ENCODE results near the gene UBE2M. TPM values are rescaled to one million over a fixed set of nuclear protein-coding genes. Genes with fewer than 3 reads are reported as not detected.

Gene UBE2M
- total RNA-seq, 1 donor from 2014 or later = 118 TPM

- H3K9me3 Mint-ChIP-seq (ENCODE audit: unreplicated experiment) = peaks cover 22% of the 10 kb centered on the region
These were observed 13.8 kb upstream of the UBE2M start for GRCh38 chr19:58572026-58572817.

DNA sequence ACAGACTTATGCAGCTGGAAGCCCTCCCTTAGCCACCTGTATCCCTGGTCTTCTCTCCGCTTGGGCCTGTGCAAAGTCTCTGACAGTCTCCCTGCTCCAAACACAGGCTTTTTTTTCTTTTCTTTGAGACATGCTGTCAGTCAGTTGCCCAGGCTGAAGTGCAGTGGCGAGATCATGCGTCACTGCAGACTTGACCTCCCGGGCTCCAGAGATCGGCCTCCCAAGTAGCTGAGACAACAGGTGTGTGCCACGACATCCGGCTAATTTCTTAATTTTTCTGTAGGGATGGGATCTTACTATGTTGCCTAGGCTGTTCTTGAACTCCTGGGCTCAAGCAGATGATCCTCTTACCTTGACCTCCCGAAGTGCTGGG, 13.2 kb upstream of the UBE2M start:
- no peaks in the 10 kb centered on the region for H3K36me3 Mint-ChIP-seq (ENCODE audit: unreplicated experiment)
- H3K9me3 Mint-ChIP-seq (ENCODE audit: unreplicated experiment) = peaks cover 22% of the 10 kb centered on the region
- H3K27ac Mint-ChIP-seq (ENCODE audit: unreplicated experiment) = peak overlapping the region; percentile 25
- H3K4me3 Mint-ChIP-seq (ENCODE audit: unreplicated experiment) = peak overlapping the region; percentile 98
- TF ChIP-seq, protein P1, sequence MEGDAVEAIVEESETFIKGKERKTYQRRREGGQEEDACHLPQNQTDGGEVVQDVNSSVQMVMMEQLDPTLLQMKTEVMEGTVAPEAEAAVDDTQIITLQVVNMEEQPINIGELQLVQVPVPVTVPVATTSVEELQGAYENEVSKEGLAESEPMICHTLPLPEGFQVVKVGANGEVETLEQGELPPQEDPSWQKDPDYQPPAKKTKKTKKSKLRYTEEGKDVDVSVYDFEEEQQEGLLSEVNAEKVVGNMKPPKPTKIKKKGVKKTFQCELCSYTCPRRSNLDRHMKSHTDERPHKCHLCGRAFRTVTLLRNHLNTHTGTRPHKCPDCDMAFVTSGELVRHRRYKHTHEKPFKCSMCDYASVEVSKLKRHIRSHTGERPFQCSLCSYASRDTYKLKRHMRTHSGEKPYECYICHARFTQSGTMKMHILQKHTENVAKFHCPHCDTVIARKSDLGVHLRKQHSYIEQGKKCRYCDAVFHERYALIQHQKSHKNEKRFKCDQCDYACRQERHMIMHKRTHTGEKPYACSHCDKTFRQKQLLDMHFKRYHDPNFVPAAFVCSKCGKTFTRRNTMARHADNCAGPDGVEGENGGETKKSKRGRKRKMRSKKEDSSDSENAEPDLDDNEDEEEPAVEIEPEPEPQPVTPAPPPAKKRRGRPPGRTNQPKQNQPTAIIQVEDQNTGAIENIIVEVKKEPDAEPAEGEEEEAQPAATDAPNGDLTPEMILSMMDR (IDR thresholded peaks at IDR 0.05; ENCODE audit: partially characterized antibody, unreplicated experiment) = no peak
- H3K4me1 Mint-ChIP-seq (ENCODE audit: low read depth, unreplicated experiment) = peaks cover 9% of the 10 kb centered on the region
- H3K27me3 Mint-ChIP-seq (ENCODE audit: unreplicated experiment) = peaks cover 13% of the 10 kb centered on the region
- no peak for DNase-seq

More at GRCh38 chr19:58572026-58572817, 13.8 kb upstream of the UBE2M start:
- Mint-ChIP-seq H3K4me3 (ENCODE audit: unreplicated experiment) (peak overlapping the region; percentile 98), H3K36me3 (ENCODE audit: unreplicated experiment) (no peaks in the 10 kb centered on the region), H3K27ac (ENCODE audit: unreplicated experiment) (peak overlapping the region; percentile 48), H3K27me3 (ENCODE audit: unreplicated experiment) (peaks cover 13% of the 10 kb centered on the region), H3K4me1 (ENCODE audit: low read depth, unreplicated experiment) (peaks cover 9% of the 10 kb centered on the region)
- DNase-seq = no peak
- TF ChIP-seq, protein P1 (IDR thresholded peaks at IDR 0.05; ENCODE audit: partially characterized antibody, unreplicated experiment) = no peak

DNA sequence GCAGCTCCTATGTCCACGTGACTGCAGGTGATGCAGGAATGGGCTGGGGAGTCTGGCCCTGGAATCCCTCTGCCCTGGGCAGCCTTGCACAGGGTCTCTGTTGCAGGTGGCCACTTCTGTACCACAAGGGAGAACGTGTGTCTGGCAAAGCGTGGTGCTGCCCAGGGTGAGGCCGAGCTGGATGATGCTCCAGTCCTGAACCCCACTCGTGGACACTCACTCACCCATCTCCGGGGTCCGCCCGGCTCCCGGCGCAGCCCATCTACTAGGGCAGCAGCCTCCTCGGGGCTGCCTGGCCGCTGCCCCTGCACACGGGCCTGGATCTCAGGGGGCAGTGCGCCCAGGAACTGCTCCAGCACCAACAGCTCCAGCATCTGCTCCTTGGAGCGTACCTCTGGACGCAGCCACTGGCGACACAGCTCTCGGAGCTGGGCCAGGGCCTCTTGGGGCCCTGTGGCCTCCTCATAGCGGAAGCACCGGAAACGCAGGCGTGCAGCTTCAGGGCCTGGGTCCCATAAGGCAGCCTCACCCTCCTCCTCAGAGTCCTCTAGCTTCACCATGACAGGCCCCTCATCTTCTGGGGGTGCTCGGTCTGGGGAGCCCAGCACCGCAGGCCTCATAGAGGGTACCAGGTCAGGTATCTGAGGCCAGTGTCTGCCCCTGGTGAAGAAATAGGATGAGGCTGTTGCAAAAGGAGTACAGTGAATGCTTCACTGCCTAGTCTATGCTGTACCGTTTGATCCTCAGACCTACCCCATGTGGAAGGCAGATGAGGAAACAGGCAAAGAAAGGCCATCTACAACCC, 12.6 kb upstream of the UBE2M start:
- Mint-ChIP-seq H3K27me3 (ENCODE audit: unreplicated experiment) (peaks cover 17% of the 10 kb centered on the region), H3K36me3 (ENCODE audit: unreplicated experiment) (no peaks in the 10 kb centered on the region), H3K9me3 (ENCODE audit: unreplicated experiment) (peaks cover 22% of the 10 kb centered on the region), H3K4me1 (ENCODE audit: low read depth, unreplicated experiment) (peaks cover 9% of the 10 kb centered on the region), H3K4me3 (ENCODE audit: unreplicated experiment) (no peak overlapping the region), H3K27ac (ENCODE audit: unreplicated experiment) (no peak overlapping the region)
- no peak for DNase-seq
- TF ChIP-seq, protein P1 (IDR thresholded peaks at IDR 0.05; ENCODE audit: partially characterized antibody, unreplicated experiment) = no peak

- Mint-ChIP-seq H3K36me3 (ENCODE audit: unreplicated experiment) (no peaks in the 10 kb centered on the region), H3K9me3 (ENCODE audit: unreplicated experiment) (peaks cover 21% of the 10 kb centered on the region), H3K4me1 (ENCODE audit: low read depth, unreplicated experiment) (peaks cover 9% of the 10 kb centered on the region), H3K27me3 (ENCODE audit: unreplicated experiment) (peaks cover 17% of the 10 kb centered on the region), H3K27ac (ENCODE audit: unreplicated experiment) (peak overlapping the region; percentile 48), H3K4me3 (ENCODE audit: unreplicated experiment) (no peak overlapping the region)
- TF ChIP-seq, protein P1 (IDR thresholded peaks at IDR 0.05; ENCODE audit: partially characterized antibody, unreplicated experiment) = no peak
- no peak for DNase-seq
These were observed 11.7 kb upstream of the UBE2M start for GRCh38 chr19:58569943-58570670.

All from glutamatergic neuron (in vitro differentiated cells).